Airway epithelial cell (primary cell): ENCODE data around the gene SMIM14. TPM values are rescaled to one million over a fixed set of nuclear protein-coding genes. Genes with fewer than 3 reads are reported as not detected.

Source experiments
- total RNA-seq: library from RNA; depleted of rRNA; stranded (reverse); fragments of >200 nt; gene quantifications from 2 replicates; pipeline ENCODE4 v1.2.3, GENCODE V29; 2015

The SMIM14 gene
- total RNA-seq = 6.9 and 14.4 TPM in 2 replicates

DNA sequence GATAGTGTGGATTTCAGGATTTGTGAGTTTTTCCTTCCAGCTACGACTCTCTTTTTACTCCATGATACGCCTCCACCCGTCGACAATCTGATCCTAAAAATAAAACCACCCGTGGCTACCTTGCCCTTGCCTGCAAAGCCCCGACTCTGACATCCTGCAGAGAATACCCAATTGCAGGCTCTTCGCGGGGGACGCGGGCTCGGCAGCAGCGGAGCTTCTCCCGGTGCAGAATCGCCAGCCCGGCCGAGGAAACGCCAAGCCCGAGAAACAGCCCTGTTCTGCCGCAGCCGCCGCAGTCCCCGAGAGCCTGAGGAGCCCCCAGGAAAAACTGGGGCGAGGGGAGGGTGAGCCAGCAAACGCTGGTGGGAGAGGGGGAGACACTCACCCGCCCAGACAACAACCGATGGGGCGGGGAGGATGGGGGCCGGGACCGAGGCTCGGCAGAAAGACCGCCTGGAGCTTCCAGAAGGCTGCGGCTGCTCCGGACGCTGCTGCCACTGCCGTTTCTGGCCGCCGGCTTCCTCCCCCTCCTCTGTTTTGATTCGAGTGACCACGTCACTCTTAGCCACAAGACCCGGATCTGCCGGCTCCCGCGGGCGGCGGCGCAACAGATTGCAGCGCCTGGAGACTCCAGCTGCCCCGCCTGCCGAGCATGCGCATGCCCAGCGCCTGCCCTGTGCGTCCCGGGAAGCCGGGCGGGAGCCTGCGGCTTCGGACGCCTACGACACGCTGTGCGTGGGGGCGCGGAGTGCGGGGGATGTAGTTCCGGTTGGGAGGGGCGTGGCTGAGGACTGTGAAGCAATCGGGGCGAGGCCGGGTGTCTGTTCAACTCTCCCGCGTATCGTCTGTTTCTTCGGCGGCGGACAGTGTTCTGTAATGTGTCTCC is at the start of gene SMIM14:
SMIM14 (minus strand) TSS at position 512 of the 886 bp plus-strand sequence. CDS start 33,720 bp downstream, outside the sequence.

GRCh38 chr4:39527296-39528060 is 111.2 kb downstream of the SMIM14 start, which contains the start of gene UGDH:
Gene UGDH (minus strand): TSS chr4:39527439. CDS start chr4:39521512, 5,927 bp downstream.

Other genes with a start within 250 kb of the SMIM14 start
- 0.07 TPM in 1 of 2 replicates, not detected in the other for gene KLB, start 231.9 kb downstream of the SMIM14 start, total RNA-seq
- gene RPL9, start 179.9 kb downstream of the SMIM14 start, total RNA-seq = 2,844 and 3,798 TPM in 2 replicates
- 11.0 and 12.3 TPM in 2 replicates for gene LIAS, start 179.8 kb downstream of the SMIM14 start, total RNA-seq
- 47.3 and 93.1 TPM in 2 replicates for gene UGDH, start 111.4 kb downstream of the SMIM14 start, total RNA-seq
- gene UBE2K, start 59.3 kb upstream of the SMIM14 start, total RNA-seq = 19.6 and 36.4 TPM in 2 replicates